ENCODE data around the gene RMI2. TPM values are rescaled to one million over a fixed set of nuclear protein-coding genes. Genes with fewer than 3 reads are reported as not detected.

The RMI2 gene
- total and polyA plus RNA-seq, 9 of the 15 experiments (the other 6 are each of a cell fraction or from before 2014, with no cell fraction given) = 8.0 to 43.4 (median 32.5) TPM

GRCh38 chr16:11396241-11397048, 51.2 kb downstream of the RMI2 start (continued):
- TF ChIP-seq DDX20 (tag; IDR thresholded peaks at IDR 0.05; ENCODE audit: low read depth) = no peak

- no peak overlapping the region for H3K4me2 ChIP-seq (ENCODE audit: insufficient read depth, low read length)
- peaks cover 14 to 66% of the 10 kb centered on the region in 2 experiments; a peak in 4 of 5 replicates for H3K27me3 ChIP-seq (ENCODE audit: control insufficient read depth in 2 of 2, insufficient read depth in 2 of 2, low read length in 2 of 2)
- no peaks in the 10 kb centered on the region for H3K9me3 ChIP-seq (replicated peaks; ENCODE audit: control insufficient read depth, insufficient read depth, low read depth, low read length)
- intact Hi-C loops (cut with micrococcal nuclease) = no loop called here
- no peak for DNase-seq (ENCODE audit: extremely low read depth in 1 of 4, low spot score in 3 of 4)
- no peak overlapping the region for H3K27ac ChIP-seq (ENCODE audit: extremely low read depth, low read depth, low read length)
- no peaks in the 10 kb centered on the region for H3K9me1 ChIP-seq (ENCODE audit: control insufficient read depth, insufficient read depth, low read length)
- no TSS peak for BruUV-seq (replicated peaks)
- H2AFZ ChIP-seq (ENCODE audit: low read depth, low read length) = no peak overlapping the region
- no peak overlapping the region for H3K4me3 ChIP-seq
- ChIA-PET CTCF (ENCODE audit: low intra/inter-chr PET ratio) (interaction anchor here (0.5 kb wide), 1 partner anchor 415 kb away, joined by 4 read pairs; no protein-coding TSS in a partner anchor), POLR2A (no interaction called here)
- no peak for ATAC-seq
- 2% methylated on average over 8 of the region's 10 CpGs for WGBS (ENCODE audit: insufficient coverage, low coverage, missing lambda C conversion rate)
- no peak for FAIRE-seq
- no peaks in the 10 kb centered on the region for H3K36me3 ChIP-seq (ENCODE audit: control insufficient read depth, insufficient read depth, low read length)
- H3K79me2 ChIP-seq (ENCODE audit: control insufficient read depth, insufficient read depth, low read length) = no peaks in the 10 kb centered on the region
- in situ Hi-C loops (cut with MboI) = no loop called here
- H4K20me1 ChIP-seq (replicated peaks; ENCODE audit: control insufficient read depth, insufficient read depth, low read length) = peaks cover 11% of the 10 kb centered on the region
- no peak overlapping the region for H3K9ac ChIP-seq (ENCODE audit: insufficient read depth in 1 of 2, low read depth in 2 of 2, low read length in 2 of 2)
- peaks cover 0 to 28% of the 10 kb centered on the region in 2 experiments; a peak in 2 of 5 replicates for H3K4me1 ChIP-seq (replicated peaks in 1 of 2; ENCODE audit: control insufficient read depth in 2 of 2, insufficient read depth in 2 of 2, low read length in 2 of 2)
- TF ChIP-seq OTX1 (CRISPR knock-in tag; IDR thresholded peaks at IDR 0.05) (no peak), FOXM1 (IDR thresholded peaks at IDR 0.05; ENCODE audit: low read depth) (no peak), FOXM1 (CRISPR knock-in tag; IDR thresholded peaks at IDR 0.05; ENCODE audit: low read depth) (no peak), DIDO1 (tag; IDR thresholded peaks at IDR 0.05; ENCODE audit: low read depth) (no peak), FOXP4 (CRISPR knock-in tag; IDR thresholded peaks at IDR 0.05; ENCODE audit: borderline replicate concordance) (no peak), THAP7 (CRISPR knock-in tag; IDR thresholded peaks at IDR 0.05) (no peak), BACH1 (tag; IDR thresholded peaks at IDR 0.05) (no peak), STAT5B (CRISPR knock-in tag; IDR thresholded peaks at IDR 0.05) (no peak), ZNF695 (CRISPR knock-in tag; IDR thresholded peaks at IDR 0.05) (no peak), POLR2G (IDR thresholded peaks at IDR 0.05; ENCODE audit: low read depth, low read length) (no peak), USF1 (CRISPR knock-in tag; IDR thresholded peaks at IDR 0.05) (no peak), LCOR (CRISPR knock-in tag; IDR thresholded peaks at IDR 0.05) (no peak), SNRNP70 (optimal IDR thresholded peaks at IDR 0.05; ENCODE audit: low read depth, low read length) (no peak), THRAP3 (IDR thresholded peaks at IDR 0.05; ENCODE audit: borderline replicate concordance) (no peak), ZBTB33 (CRISPR knock-in tag; IDR thresholded peaks at IDR 0.05) (no peak)
Observed at GRCh38 chr16:11398136-11398535, 52.9 kb downstream of the RMI2 start.
